Measurements from ENCODE around the gene SLC8A2. TPM values are rescaled to one million over a fixed set of nuclear protein-coding genes. Genes with fewer than 3 reads are reported as not detected.

SLC8A2 gene
- total and polyA plus RNA-seq, 9 donors, result 0.07 to 1.3 (median 0.39) TPM; not detected in 3

GRCh38 chr19:47444388-47444821 is 27.3 kb downstream of the SLC8A2 start:
- DNase-seq, result no peak
- 23 to 30% (median 25%) methylated on average over 18 to 22 of the region's 22 CpGs for WGBS, 3 donors
- peaks cover 4% of the 10 kb centered on the region for H3K4me1 ChIP-seq (ENCODE audit: insufficient read depth)
- H3K27me3 ChIP-seq, result no peaks in the 10 kb centered on the region
- intact Hi-C loops (cut with DNase I), result no loop called here
- H3K36me3 ChIP-seq, result no peaks in the 10 kb centered on the region
- H3K4me3 ChIP-seq, result no peak overlapping the region
- H3K9me3 ChIP-seq, result peaks cover 0 to 4% of the 10 kb centered on the region in 2 donors
- no peak overlapping the region for H3K27ac ChIP-seq
- no peak for TF ChIP-seq POLR2A (IDR thresholded peaks at IDR 0.05)
- no peak for TF ChIP-seq CTCF (IDR thresholded peaks at IDR 0.05)
- TF ChIP-seq EP300 (IDR thresholded peaks at IDR 0.05), result no peak

DNA sequence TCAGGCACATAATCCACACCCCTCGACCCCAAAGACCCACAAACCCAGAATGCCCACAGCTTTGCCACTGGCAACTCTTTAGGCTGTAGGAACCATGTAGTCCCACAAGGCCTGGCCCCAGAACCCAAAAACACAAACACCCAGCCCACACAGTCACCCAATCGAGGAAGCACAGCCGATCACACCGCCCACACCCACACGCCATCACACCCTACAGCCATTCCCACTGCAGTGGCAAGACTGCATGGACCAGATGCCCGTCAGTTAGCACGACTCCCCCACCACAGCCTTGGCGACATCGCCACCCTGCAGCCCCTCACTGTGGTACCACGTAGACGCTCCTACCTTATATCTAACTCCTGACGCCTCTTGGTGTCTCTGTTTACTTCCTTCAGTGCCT is 28.4 kb downstream of the SLC8A2 start:
- DNase-seq, result no peak
- Histone ChIP-seq H3K9me3 (peaks cover 0 to 4% of the 10 kb centered on the region in 2 donors), H3K4me1 (ENCODE audit: insufficient read depth) (peaks cover 4% of the 10 kb centered on the region), H3K27me3 (no peaks in the 10 kb centered on the region), H3K27ac (no peak overlapping the region), H3K4me3 (no peak overlapping the region), H3K36me3 (no peaks in the 10 kb centered on the region)
- intact Hi-C loops (cut with DNase I), result no loop called here
- 52 to 69% (median 54%) methylated on average over 12 of the region's 12 CpGs for WGBS, 3 donors
- no peak for TF ChIP-seq EP300 (IDR thresholded peaks at IDR 0.05)
- no peak for TF ChIP-seq CTCF (IDR thresholded peaks at IDR 0.05)
- no peak for TF ChIP-seq POLR2A (IDR thresholded peaks at IDR 0.05)

DNA sequence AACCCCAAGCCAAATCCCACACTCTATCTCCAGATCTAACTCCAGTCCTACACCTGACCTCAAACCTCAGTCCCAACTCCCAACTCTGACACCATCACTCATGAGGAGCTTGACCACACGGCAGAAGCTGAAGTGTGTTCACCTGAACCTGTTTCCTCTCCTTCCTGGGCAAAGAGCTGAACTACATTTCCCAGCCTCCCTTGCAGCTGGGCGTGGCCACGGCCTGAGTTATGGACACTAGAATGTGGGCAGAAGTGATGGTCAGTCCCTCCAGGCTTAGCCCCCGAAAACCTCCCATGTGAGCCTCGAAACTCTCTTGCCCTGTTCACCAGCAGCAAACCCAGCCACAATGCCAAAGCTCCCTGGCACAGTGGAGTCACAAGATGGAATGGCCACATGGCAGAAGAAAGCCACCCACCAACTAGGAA is 32.9 kb downstream of the SLC8A2 start:
- intact Hi-C loops (cut with DNase I), result loop anchor here (5.0 to 10.0 kb wide), 3 partner anchors 76 to 258 kb away; partner anchors contain the start of gene NAPA (in 2 of the 4)
- WGBS, 3 donors, result 28 to 48% (median 34%) methylated on average over 5 of the region's 5 CpGs
- Histone ChIP-seq H3K36me3 (no peaks in the 10 kb centered on the region), H3K27ac (no peak overlapping the region), H3K4me3 (no peak overlapping the region), H3K9me3 (no peaks in the 10 kb centered on the region), H3K27me3 (no peaks in the 10 kb centered on the region), H3K4me1 (ENCODE audit: insufficient read depth) (no peaks in the 10 kb centered on the region)
- TF ChIP-seq POLR2A (IDR thresholded peaks at IDR 0.05) (no peak), CTCF (IDR thresholded peaks at IDR 0.05) (no peak), EP300 (IDR thresholded peaks at IDR 0.05) (no peak)
- no peak for DNase-seq

DNA sequence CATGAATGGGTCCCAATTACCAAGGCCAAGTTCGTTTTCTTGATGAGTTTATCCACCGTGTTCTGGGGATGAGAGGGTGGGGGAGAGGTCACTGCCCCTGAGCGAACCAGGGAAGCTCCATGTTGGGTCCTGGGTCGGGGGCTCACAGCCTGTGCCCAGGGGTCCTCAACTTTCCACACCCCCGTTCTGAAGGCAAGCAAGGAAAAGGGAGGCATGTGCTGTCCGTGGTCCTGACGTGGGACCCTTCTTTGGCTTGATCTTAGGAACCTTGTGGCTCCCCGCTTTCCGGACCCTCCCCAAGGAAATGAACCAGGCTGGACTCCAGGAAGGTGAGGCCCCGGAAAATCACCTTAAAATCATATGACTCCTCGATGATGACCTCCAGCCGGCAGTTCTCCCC is 34.2 kb downstream of the SLC8A2 start:
- Histone ChIP-seq H3K36me3 (no peaks in the 10 kb centered on the region), H3K27me3 (no peaks in the 10 kb centered on the region), H3K9me3 (no peaks in the 10 kb centered on the region), H3K4me3 (no peak overlapping the region), H3K27ac (no peak overlapping the region), H3K4me1 (ENCODE audit: insufficient read depth) (no peaks in the 10 kb centered on the region)
- no peak for DNase-seq
- 24 to 39% (median 26%) methylated on average over 12 of the region's 12 CpGs for WGBS, 3 donors
- intact Hi-C loops (cut with DNase I), result loop anchor here (2.0 to 10.0 kb wide), 4 partner anchors 77 to 261 kb away; partner anchors contain the start of gene NAPA (in 2 of the 4)
- TF ChIP-seq POLR2A (IDR thresholded peaks at IDR 0.05) (no peak), CTCF (IDR thresholded peaks at IDR 0.05) (no peak), EP300 (IDR thresholded peaks at IDR 0.05) (no peak)

Data from ovary (tissue), 9 donors.